HT1080 (cell line): ENCODE results near the gene PDCD1. TPM values are rescaled to one million over a fixed set of nuclear protein-coding genes. Genes with fewer than 3 reads are reported as not detected.
"Not testable (repeated sequence)": the region's sequence is repeated elsewhere in the genome, so short reads cannot be mapped to it uniquely, and the experiment has no call there.

Experiments used
- DNase-seq: peaks from one replicate; pipeline ENCODE4 v3.0.0-alpha.2; 2015; ENCODE audit warnings: low read depth
- polyA plus RNA-seq, 2 experiments: library from polyadenylated mRNA; depleted of rRNA; stranded (reverse); fragments of >200 nt; gene quantifications; 2 replicates each; pipeline ENCODE4 v1.2.3, GENCODE V29; 2015
- total RNA-seq: library from RNA; depleted of rRNA; stranded (reverse); fragments of >200 nt; shearing (Covaris generic); gene quantifications from 2 replicates; pipeline ENCODE4 v1.2.3, GENCODE V29; 2014; rRNA removed

Gene PDCD1
- total RNA-seq, result not detected in 2 replicates
- polyA plus RNA-seq (2015; cell fraction: cytosol; rRNA removed), result not detected in 2 replicates
- not detected in 2 replicates for polyA plus RNA-seq (2015; cell fraction: nucleus; rRNA removed)

GRCh38 chr2:241858206-241859016 lies at the start of gene PDCD1:
Gene PDCD1, minus strand, starts transcription at chr2:241858894. Its CDS starts 56 bp downstream, at chr2:241858838.
- no peak for DNase-seq

GRCh38 chr2:241907831-241908230 lies 49.1 kb upstream of the PDCD1 start:
- DNase-seq, result not testable (repeated sequence)

GRCh38 chr2:241906826-241907570 lies 48.3 kb upstream of the PDCD1 start:
- no peak for DNase-seq

- DNase-seq, result not testable (repeated sequence)
Observed at GRCh38 chr2:241906378-241906770, 47.7 kb upstream of the PDCD1 start.

- DNase-seq, result no peak
Observed at GRCh38 chr2:241905716-241906377, 47.2 kb upstream of the PDCD1 start.

GRCh38 chr2:241904791-241905710 lies 46.4 kb upstream of the PDCD1 start:
- DNase-seq, result no peak

- no peak for DNase-seq
Observed at GRCh38 chr2:241904011-241904718, 45.5 kb upstream of the PDCD1 start.

- DNase-seq, result no peak
Observed at GRCh38 chr2:241903121-241904010, 44.7 kb upstream of the PDCD1 start.

- DNase-seq, result no peak
Observed at GRCh38 chr2:241902357-241902991, 43.8 kb upstream of the PDCD1 start.

GRCh38 chr2:241901500-241902351 lies 43.0 kb upstream of the PDCD1 start:
- DNase-seq, result no peak

GRCh38 chr2:241901018-241901380 lies 42.3 kb upstream of the PDCD1 start:
- no peak for DNase-seq

GRCh38 chr2:241900251-241901017 lies 41.7 kb upstream of the PDCD1 start:
- no peak for DNase-seq

- no peak for DNase-seq
Observed at GRCh38 chr2:241898463-241899270, 40.0 kb upstream of the PDCD1 start.

- no peak for DNase-seq
Observed at GRCh38 chr2:241897231-241897916, 38.7 kb upstream of the PDCD1 start.

- DNase-seq, result no peak
Observed at GRCh38 chr2:241896746-241897201, 38.1 kb upstream of the PDCD1 start.
